ENCODE results near the gene PTPN11.

The PTPN11 gene

DNA sequence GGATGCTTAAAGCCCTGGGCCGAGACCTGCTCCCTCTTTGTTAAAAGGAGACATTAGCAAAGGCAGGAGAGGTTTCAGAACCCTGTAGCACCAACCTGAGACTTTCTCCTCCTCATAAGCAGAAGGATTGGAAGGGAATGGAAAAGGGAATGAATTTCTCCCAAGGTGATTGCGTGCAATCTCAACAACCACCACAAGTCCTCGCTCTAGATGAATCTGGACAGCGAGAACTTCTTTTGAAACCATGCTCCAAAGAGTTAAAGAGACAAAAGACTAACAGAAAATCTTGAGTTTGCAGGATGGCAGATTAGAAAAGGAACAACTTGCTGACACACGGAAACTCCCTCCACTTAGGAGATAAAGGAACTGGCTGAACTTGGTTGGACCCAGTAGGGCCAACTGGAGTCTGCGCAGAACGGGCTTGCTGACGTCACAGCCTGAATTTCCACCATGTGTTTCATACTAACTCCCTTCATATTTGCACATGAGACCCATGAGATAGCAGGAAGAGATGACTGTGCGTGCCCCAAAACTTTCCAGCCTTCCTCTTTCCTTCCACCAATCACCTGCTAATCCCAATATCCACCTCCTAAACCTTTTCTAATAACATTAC is 137.0 kb downstream of the PTPN11 start:
- no peak for DNase-seq

GRCh38 chr12:112557951-112558630 is 139.3 kb downstream of the PTPN11 start:
- no peak for DNase-seq

Measured in inflammatory macrophage treated with lipopolysaccharide for 4 hours (primary cell).